ENCODE data around the gene GCSAM.

GCSAM gene

GRCh38 chr3:112109322-112109721 is 23.7 kb downstream of the GCSAM start:
- no peak for DNase-seq

DNA sequence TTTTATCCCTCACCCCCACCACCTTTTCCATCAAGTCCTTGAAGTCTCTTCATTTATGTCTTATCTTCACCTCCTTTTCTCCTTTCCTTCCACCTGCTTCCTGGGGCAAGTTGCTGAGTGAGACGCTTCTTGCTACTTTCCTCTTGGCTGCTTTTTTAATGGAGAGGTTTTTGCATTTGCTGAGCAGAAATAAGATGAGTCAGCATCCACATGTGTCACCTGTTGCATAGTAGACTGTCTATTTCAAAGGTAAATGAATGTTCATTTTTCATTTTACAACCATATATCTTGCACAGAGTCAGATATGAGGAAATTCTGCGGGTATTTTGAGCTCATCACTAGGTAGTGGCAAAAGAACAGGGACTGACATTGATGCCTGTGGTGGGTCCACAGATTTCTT is 28.3 kb downstream of the GCSAM start:
- DNase-seq: no peak

DNA sequence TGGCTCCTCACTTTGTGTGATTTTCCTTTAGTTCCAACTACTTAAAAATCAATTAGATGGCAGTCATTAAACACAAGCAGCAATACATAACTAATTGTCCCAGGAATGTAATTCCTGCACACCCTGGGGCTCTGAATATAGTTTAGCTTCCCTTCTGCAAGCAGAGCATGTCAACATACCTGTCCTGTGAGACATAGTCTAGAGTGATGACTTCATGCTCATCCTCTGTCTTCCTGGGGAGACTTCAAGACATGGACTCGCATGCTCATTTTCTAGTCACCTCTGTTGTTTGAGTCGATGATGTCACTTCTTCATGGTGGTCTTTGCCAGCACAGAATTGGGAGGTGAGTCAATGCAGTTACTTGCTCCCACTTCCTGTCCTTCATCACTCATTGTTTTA is 31.1 kb downstream of the GCSAM start:
- no peak for DNase-seq

DNA sequence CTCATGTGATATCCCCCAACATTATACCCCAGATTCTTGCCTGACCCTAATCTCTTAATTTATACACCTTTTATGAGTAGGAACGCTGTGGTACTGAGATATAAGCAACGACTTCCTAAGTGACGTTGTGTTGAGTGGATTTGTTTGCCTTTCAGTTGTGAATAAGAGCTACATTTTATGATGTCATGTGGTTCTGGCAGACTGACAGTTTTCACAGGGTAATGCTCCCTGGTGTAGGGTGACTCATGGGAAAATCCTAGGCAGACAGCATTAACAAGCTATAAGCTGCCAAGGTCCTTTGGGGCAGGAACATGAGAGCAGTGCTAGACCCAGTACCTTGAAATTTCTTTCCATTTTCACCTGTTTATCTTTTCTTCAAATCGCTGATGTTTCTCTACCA is 35.7 kb downstream of the GCSAM start:
- peak in 3 of 56 donors; percentile 6 to 8 (median 8) for DNase-seq

DNA sequence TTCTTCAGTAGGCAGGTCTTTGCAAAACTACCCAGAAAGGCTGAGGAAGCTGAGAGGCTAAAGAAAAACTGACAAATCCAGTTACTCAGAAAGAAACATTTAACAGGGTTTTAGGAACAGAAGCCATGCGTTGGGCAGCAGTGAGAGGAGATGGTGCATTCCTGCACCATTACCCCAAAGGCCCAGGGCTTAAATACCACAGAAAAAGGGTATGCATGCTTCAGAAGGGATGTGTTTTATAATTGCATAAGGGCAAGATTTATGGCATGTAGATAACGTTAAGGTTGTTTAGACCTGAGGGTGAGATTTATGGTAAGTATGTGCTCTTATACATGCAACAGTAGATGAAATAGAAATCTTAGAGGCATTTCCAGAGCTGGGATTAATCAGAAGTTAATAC is 36.9 kb downstream of the GCSAM start:
- DNase-seq: no peak

DNA sequence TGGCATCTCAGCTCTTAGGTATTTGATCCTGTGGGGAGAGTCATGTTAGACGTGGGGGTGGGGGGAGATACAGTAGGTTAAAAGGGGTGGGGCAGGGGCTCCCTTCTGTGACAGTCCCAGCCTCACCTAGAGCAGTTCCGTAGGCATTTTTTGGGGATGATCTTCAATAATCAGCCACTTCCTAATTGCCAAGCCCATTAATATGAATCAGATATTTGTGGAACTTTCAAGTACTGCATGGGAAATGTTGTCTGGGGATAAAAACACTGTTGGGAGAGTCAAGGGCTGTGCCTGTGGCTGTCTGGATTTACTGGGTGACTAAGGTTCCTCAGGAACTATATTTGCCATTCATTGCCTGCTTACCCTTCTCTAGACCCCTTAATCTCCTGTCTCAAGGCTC is 37.3 kb downstream of the GCSAM start:
- DNase-seq: no peak

GRCh38 chr3:112093180-112093522 is 39.9 kb downstream of the GCSAM start:
- DNase-seq: no peak

GRCh38 chr3:112092496-112093179 is 40.4 kb downstream of the GCSAM start:
- DNase-seq: no peak

DNA sequence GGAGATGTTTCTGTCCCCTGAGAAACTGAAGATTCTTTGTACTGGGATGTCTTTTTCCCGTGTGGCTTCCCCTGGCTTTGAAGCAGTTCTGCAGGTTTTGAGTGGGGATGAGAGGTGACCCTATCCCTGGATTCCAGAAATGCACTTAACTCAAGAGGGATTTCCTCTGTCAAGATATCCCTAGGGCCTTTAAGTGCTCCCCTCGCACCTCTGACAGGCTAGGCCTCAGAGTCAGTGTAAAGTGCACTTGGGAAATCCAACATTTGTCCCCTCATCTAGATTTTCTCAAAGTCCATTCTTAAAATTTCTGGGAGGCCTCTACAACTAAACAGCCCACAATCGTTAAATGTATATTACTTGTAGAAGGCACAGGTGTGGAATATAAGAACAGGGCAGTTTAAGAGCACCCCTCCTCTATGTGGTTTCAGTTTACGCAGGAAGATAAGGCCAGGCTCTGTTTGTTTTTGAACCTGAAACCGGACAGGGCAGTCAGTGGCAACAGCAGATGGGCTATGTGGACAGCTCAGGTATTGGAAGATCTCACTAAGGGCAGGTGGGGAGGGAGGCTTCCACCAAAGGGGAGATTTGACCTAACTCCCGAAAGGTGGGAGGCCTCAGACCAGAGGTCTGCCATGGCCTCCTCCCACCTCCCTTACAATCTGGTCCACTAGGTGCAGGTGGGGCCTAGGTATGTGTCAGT is 42.0 kb downstream of the GCSAM start:
- no peak for DNase-seq

- no peak for DNase-seq
These were observed 42.8 kb downstream of the GCSAM start for GRCh38 chr3:112089956-112090886.

GRCh38 chr3:112088944-112089343 is 44.1 kb downstream of the GCSAM start:
- no peak for DNase-seq

- DNase-seq: no peak
These were observed 45.3 kb downstream of the GCSAM start for GRCh38 chr3:112087746-112088145.

GRCh38 chr3:112086875-112087524 is 46.0 kb downstream of the GCSAM start:
- peak in 2 of 56 donors; percentile 4 to 25 for DNase-seq

- DNase-seq: peak in 33 of 56 donors; percentile 1 to 69 (median 15)
These were observed 46.8 kb downstream of the GCSAM start, which contains the start of gene C3orf52 for GRCh38 chr3:112086076-112086854. C3orf52 (plus strand) TSS chr3:112086389; CDS start chr3:112086408, 19 bp downstream.

- no peak for DNase-seq
These were observed 47.3 kb downstream of the GCSAM start for GRCh38 chr3:112085735-112086075.

DNA sequence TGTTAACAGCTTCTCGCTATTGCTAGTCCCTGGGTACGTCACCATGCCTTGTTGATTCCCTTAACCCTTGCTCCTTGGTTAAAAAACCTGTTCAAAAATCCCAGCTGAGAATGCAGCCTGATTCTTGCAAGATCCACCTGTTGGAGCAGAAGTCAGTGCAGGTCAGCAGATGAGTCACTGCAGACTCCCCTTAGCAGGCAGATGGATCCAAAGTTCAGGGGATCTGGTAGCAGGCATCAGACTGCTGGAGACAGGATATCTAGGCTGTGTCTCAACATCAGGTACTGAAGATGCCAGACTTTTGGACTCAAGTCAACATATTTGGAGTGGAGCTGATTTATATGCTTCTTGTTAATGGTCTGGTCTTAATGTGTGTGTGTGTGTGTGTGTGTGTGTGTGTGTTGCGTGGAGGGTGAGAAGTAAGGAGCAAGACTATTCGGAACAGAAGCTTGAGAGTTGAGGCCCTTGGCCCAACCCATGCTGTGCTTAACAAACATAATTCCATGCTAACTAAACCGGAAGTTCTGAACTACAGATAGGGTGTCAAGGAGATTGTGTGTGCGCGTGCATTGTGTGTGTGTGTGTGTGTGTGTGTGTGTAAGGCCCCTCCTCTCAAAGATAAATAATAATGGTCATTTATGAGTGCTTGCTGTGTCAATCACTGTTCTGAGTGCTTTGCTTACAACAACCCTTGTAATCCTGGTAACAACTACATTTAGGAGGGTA is 47.9 kb downstream of the GCSAM start:
- DNase-seq: no peak

GRCh38 chr3:112083239-112083638 is 49.8 kb downstream of the GCSAM start:
- no peak for DNase-seq

GRCh38 chr3:112078125-112079083 is 54.6 kb downstream of the GCSAM start:
- DNase-seq: peak in 4 of 56 donors; percentile 0 to 7 (median 2)
